Kidney epithelial cell (primary cell): ENCODE data around the gene INPP5A. TPM values are rescaled to one million over a fixed set of nuclear protein-coding genes. Genes with fewer than 3 reads are reported as not detected.

Source experiments
- DNase-seq: peaks from one replicate; pipeline ENCODE4 v3.0.0-alpha.2; 2010; ENCODE audit warnings: low read depth
- H3K27me3 ChIP-seq: 2 replicates; pipeline ENCODE4 v1.6.0; 2011; ENCODE audit warnings: low read length; ENCODE audit not compliant: control insufficient read depth, insufficient read depth
- H3K36me3 ChIP-seq: 2 replicates; pipeline ENCODE4 v1.5.1; 2011; ENCODE audit warnings: low read length; ENCODE audit not compliant: control insufficient read depth, insufficient read depth
- H3K4me3 ChIP-seq: 2 replicates; pipeline ENCODE4 v1.5.1; 2011; ENCODE audit warnings: low read depth, mild to moderate bottlenecking, control low read depth, low read length
- CTCF ChIP-seq: IDR thresholded peaks from 2 replicates; pipeline ENCODE4 v1.5.1; 2011; ENCODE audit warnings: mild to moderate bottlenecking, moderate library complexity, low read length, control low read depth, inconsistent platforms; ENCODE audit not compliant: insufficient read depth, poor library complexity, severe bottlenecking
- total RNA-seq: library from RNA; depleted of rRNA; stranded (reverse); fragments of >200 nt; gene quantifications from 2 replicates; pipeline ENCODE4 v1.2.3, GENCODE V29; 2015

Gene INPP5A
- total RNA-seq, 1 donor from 2014 or later = 45.1 TPM

DNA sequence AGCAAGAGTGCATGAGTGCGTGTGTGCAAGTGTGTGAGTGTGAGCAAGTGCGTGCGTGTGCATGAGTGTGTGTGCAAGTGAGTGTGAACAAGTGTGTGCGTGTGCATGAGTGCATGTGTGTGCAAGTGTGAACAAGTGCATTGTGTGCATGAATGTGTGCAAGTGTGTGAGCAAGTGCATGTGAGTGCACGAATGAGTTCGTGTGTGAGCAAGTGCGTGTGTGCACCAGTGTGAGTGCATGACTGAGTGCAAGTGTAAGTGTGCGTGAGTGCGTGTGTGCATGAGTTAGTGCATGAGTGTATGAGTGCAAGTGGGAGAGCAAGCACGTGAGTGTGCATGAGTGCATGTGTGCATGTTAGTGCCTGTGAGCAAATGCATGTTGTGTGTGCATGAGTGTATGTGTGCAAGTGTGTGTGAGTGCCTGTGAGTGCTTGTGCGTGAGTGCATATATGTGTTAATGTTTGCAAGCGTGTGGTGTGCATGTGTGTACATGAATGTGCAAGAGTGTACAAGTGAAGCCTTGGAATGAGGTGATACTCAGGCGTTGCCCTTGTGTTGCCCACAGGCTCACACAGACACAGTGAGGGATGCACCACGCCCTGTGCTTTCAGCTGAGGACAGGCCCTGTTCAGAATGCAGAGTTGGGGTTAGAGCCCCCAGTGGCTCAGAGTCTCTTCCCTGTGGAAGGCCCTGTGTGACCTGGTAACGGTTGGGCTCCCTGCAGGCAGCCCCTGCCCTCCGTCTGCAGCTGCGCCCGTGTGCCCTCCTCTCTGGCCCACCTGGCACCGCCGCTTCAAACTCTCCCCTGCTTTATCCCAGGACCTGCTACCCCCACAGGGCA is 151.2 kb downstream of the INPP5A start:
- no peaks in the 10 kb centered on the region for H3K36me3 ChIP-seq
- H3K27me3 ChIP-seq = no peaks in the 10 kb centered on the region
- H3K4me3 ChIP-seq = no peak overlapping the region
- no peak for DNase-seq
- TF ChIP-seq CTCF = no peak

GRCh38 chr10:132689721-132690360 is 152.3 kb downstream of the INPP5A start:
- H3K27me3 ChIP-seq = no peaks in the 10 kb centered on the region

GRCh38 chr10:132690401-132690800 is 152.8 kb downstream of the INPP5A start:
- no peaks in the 10 kb centered on the region for H3K27me3 ChIP-seq
- no peak for DNase-seq
- TF ChIP-seq CTCF = no peak

More at GRCh38 chr10:132689721-132690360, 152.3 kb downstream of the INPP5A start:
- no peak for TF ChIP-seq CTCF
- DNase-seq = no peak
- H3K36me3 ChIP-seq = no peaks in the 10 kb centered on the region
- no peak overlapping the region for H3K4me3 ChIP-seq

DNA sequence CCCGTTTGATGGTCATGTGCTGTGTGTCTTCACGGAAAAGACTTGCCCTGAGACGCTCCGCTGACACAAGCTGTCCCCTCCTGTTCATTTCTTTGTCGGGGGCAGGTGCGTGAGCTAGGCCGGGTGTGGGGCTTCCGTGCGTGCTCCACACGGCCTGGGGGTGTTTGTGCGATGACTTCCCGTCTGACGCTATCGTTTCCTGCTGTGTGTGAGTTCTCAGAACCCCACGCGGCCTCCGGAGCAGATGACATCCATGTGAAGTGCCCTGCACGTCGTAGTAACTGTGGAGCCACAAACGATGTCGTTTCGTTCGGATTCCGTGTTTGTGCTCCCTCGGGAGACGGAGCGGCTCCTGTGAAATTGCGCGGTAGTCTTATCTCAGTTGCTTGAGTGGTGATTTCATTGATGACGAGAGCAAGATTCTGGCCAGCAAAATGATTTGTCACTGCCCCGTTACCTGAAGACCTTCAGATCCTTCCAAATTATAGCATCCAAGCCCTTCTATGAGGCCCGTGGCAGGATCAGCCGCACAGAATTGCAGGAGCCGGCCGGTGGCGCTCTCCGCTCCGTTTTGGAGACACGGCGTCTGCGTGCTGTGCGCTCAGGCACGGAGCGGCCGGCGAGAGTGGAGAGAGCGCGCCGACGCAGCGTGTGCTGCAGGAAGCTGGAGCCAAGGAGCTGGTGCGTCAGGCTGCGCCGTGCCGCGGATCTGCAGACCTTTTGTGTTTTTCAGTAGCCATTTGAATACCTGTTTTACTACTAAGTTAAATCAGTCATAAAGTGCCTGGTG is 153.4 kb downstream of the INPP5A start:
- Histone ChIP-seq H3K27me3 (no peaks in the 10 kb centered on the region), H3K36me3 (no peaks in the 10 kb centered on the region), H3K4me3 (no peak overlapping the region)
- no peak for TF ChIP-seq CTCF
- no peak for DNase-seq

More at GRCh38 chr10:132690401-132690800, 152.8 kb downstream of the INPP5A start:
- Histone ChIP-seq H3K36me3 (no peaks in the 10 kb centered on the region), H3K4me3 (no peak overlapping the region)

DNA sequence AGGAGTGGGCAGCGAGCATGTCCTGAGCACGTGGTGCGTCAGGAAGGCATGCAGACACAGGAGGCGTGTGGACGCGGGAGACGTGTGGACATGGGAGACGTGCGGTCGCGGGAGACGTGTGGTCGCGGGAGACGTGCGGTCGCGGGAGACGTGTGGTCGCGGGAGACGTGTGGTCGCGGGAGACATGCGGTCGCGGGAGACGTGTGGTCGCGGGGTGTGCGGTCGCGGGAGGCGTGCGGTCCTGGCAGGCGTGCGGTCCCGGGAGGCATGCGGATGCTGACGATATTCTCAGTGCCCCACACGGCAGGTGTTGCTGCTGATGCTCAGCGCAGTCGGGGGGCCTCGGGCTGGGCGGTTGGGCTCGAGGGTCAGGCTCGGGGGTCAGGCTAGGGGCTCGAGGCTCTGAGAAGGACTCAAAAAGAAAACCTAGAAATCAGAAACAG is 154.1 kb downstream of the INPP5A start:
- DNase-seq = no peak
- Histone ChIP-seq H3K36me3 (no peaks in the 10 kb centered on the region), H3K4me3 (no peak overlapping the region), H3K27me3 (no peaks in the 10 kb centered on the region)
- TF ChIP-seq CTCF = no peak
